ENCODE results near the gene KIAA1671. TPM values are rescaled to one million over a fixed set of nuclear protein-coding genes. Genes with fewer than 3 reads are reported as not detected.

Gene KIAA1671
- total RNA-seq, 4 donors from 2014 or later: 30.6 to 52.7 (median 39.9) TPM

- H3K4me3 ChIP-seq: peak overlapping the region; percentile 23 to 54 (median 52)
- peak; percentile 43 to 66 (median 46) for TF ChIP-seq CTCF (IDR thresholded peaks at IDR 0.05)
- TF ChIP-seq EP300 (IDR thresholded peaks at IDR 0.05): peak in 1 of 2 donors; percentile 33
- TF ChIP-seq POLR2A (IDR thresholded peaks at IDR 0.05): no peak
- peak overlapping the region in 3 of 4 donors; percentile 8 to 60 (median 45) for H3K27ac ChIP-seq
- H3K4me1 ChIP-seq: peaks cover 0 to 39% (median 19%) of the 10 kb centered on the region in 4 donors
- 1 to 2% methylated on average over 26 to 31 of the region's 36 CpGs for WGBS, 2 donors
- peaks cover 0 to 8% (median 0%) of the 10 kb centered on the region in 4 donors for H3K9me3 ChIP-seq
- peak in 1 of 2 donors; percentile 46 for DNase-seq (ENCODE audit: low spot score in 2 of 2)
- H3K36me3 ChIP-seq: peaks cover 0 to 12% (median 0%) of the 10 kb centered on the region in 3 donors
- H3K27me3 ChIP-seq: no peaks in the 10 kb centered on the region
Observed at GRCh38 chr22:25110846-25111578, 158.5 kb downstream of the KIAA1671 start.

- WGBS, 2 donors: 38 to 45% methylated on average over 27 to 28 of the region's 35 CpGs
- Histone ChIP-seq H3K4me3 (peak overlapping the region; percentile 23 to 54 (median 52)), H3K4me1 (peaks cover 0 to 39% (median 19%) of the 10 kb centered on the region in 4 donors), H3K36me3 (peaks cover 0 to 12% (median 0%) of the 10 kb centered on the region in 3 donors), H3K27me3 (no peaks in the 10 kb centered on the region), H3K27ac (peak overlapping the region in 3 of 4 donors; percentile 45 to 60 (median 50)), H3K9me3 (peaks cover 0 to 8% (median 0%) of the 10 kb centered on the region in 4 donors)
- DNase-seq (ENCODE audit: low spot score in 2 of 2): peak in 1 of 2 donors; percentile 14
- TF ChIP-seq CTCF (IDR thresholded peaks at IDR 0.05) (no peak), POLR2A (IDR thresholded peaks at IDR 0.05) (no peak), EP300 (IDR thresholded peaks at IDR 0.05) (no peak)
Observed at GRCh38 chr22:25111579-25112517, 159.3 kb downstream of the KIAA1671 start.

GRCh38 chr22:25112538-25113253, 160.2 kb downstream of the KIAA1671 start:
- Histone ChIP-seq H3K36me3 (peaks cover 0 to 12% (median 0%) of the 10 kb centered on the region in 3 donors), H3K27me3 (no peaks in the 10 kb centered on the region), H3K4me3 (no peak overlapping the region), H3K4me1 (peaks cover 0 to 39% (median 19%) of the 10 kb centered on the region in 4 donors), H3K9me3 (peaks cover 0 to 8% (median 0%) of the 10 kb centered on the region in 4 donors), H3K27ac (peak overlapping the region in 2 of 4 donors; percentile 45 to 50)
- DNase-seq (ENCODE audit: low spot score in 2 of 2): no peak
- TF ChIP-seq POLR2A (IDR thresholded peaks at IDR 0.05) (no peak), CTCF (IDR thresholded peaks at IDR 0.05) (no peak), EP300 (IDR thresholded peaks at IDR 0.05) (no peak)
- 65 to 69% methylated on average over 20 of the region's 20 CpGs for WGBS, 2 donors

- Histone ChIP-seq H3K4me3 (no peak overlapping the region), H3K36me3 (peaks cover 0 to 12% (median 0%) of the 10 kb centered on the region in 3 donors), H3K9me3 (peaks cover 0 to 7% (median 0%) of the 10 kb centered on the region in 4 donors), H3K27ac (peak overlapping the region in 2 of 4 donors; percentile 18 to 45), H3K4me1 (peaks cover 0 to 39% (median 19%) of the 10 kb centered on the region in 4 donors), H3K27me3 (no peaks in the 10 kb centered on the region)
- DNase-seq (ENCODE audit: low spot score in 2 of 2): no peak
- TF ChIP-seq CTCF (IDR thresholded peaks at IDR 0.05) (no peak), EP300 (IDR thresholded peaks at IDR 0.05) (no peak), POLR2A (IDR thresholded peaks at IDR 0.05) (no peak)
- 66 to 81% methylated on average over 7 of the region's 7 CpGs for WGBS, 2 donors
Observed at GRCh38 chr22:25113316-25113721, 160.8 kb downstream of the KIAA1671 start.
